SKM-1 (cell line): ENCODE data around the gene BPI.
"Not testable (repeated sequence)": the region's sequence is repeated elsewhere in the genome, so short reads cannot be mapped to it uniquely, and the experiment has no call there.

Source experiments
- DNase-seq: peaks from one replicate; lab custom pipeline; 2025; ENCODE audit not compliant: unreplicated experiment; lab: John Stamatoyannopoulos, UW

BPI gene

GRCh38 chr20:38277691-38278090, 26.3 kb upstream of the BPI start:
- no peak for DNase-seq

DNA sequence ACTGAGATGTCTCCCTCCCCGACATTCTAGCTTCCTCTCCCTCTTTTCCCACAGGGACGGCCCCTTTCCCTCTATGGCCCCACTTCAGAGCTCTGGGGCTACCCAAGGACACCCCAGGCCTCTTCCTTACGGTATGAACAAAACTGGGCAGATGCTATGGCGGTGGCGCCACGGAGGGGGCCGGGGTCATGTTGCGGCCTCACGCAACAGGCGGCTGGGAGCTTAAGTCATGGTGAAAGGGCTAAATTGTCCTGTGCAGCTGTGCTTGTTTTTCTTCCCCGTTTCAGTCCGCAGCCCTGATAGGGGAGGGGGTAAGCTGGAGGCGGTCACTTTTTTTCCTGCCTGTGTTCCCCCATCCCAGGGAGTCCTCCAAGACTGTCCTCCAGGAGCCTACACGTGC, 25.8 kb upstream of the BPI start:
- no peak for DNase-seq

DNA sequence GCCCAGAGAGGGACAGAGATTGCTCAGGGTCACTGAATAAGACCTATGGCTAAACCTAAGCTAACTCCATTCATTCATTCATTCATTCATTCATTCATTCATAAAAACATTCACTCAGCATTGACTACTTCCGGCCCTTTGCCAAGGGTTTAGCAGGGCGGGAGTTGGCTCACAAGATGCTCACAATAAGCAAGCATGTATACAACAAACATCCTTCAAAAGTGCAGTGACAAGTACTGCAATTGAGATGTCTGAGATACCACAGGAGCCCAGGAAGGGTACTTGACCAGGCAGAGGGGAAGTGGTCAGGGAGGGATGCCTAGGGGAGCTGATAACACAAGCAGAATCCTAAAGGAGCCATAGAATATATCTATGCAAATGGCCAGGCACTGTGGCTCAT, 25.2 kb upstream of the BPI start:
- no peak for DNase-seq

DNA sequence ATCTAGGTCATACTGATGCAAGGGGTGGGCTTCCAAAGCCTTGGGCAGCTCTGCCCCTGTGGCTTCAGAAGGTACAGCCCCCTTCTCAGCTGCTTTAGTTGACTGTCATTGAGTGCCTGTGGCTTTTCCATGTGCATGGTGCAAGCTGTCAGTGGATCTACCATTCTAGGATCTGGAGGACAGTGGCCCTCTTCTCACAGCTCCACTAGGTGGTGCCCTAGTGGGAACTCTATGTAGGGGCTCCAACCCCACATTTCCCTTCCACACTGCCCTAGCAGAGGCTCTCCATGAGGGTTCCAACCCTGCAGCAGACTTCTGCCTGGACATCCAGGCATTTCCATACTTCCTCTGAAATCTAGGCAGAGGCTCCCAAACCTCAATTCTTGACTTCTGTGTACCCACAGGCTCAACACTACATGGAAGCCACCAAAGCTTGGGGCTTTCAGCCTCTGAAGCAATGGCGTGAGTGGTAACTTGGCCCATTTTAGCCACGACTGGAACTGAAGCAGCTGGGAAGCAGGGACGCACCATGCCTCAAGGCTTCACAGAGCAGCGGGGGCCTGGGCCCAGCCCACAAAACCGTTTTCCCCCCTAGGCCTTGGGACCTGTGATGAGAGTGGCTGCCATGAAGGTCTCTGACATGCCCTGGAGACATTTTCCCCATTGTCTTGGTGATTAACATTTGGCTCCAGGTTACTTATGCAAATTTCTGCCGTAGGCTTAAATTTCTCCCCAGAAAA, 22.6 kb upstream of the BPI start:
- not testable (repeated sequence) for DNase-seq

- no peak for DNase-seq
These were observed 20.7 kb upstream of the BPI start for GRCh38 chr20:38283236-38283635.

GRCh38 chr20:38284066-38284650, 19.8 kb upstream of the BPI start:
- not testable (repeated sequence) for DNase-seq

DNA sequence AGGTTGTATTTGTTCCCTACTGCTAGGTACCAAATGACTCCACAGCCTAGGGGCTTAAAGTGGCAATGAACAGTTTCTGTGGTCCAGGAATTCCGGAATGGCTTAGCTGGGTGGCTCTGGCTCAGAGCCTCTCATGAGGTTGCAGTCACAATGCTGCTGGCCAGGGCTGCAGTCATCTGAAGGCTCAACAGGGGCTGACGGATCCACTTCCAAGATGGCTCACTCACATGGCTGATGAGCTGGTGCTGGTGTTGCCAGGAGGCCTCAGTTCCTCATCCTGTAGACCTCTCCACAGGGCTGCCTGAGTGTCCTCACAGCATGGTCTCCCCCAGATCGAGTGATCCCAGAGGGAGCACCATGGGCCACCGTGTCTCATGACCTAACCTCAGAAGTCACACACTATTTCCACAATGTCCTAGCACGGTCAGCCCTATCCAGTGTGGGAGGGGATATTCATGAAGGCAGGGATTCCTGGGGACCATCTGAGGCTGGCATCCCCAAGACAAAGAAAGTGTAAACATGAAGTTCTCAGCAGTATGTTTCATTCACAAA, 19.0 kb upstream of the BPI start:
- no peak for DNase-seq

- no peak for DNase-seq
These were observed 17.1 kb upstream of the BPI start for GRCh38 chr20:38286586-38287531.

DNA sequence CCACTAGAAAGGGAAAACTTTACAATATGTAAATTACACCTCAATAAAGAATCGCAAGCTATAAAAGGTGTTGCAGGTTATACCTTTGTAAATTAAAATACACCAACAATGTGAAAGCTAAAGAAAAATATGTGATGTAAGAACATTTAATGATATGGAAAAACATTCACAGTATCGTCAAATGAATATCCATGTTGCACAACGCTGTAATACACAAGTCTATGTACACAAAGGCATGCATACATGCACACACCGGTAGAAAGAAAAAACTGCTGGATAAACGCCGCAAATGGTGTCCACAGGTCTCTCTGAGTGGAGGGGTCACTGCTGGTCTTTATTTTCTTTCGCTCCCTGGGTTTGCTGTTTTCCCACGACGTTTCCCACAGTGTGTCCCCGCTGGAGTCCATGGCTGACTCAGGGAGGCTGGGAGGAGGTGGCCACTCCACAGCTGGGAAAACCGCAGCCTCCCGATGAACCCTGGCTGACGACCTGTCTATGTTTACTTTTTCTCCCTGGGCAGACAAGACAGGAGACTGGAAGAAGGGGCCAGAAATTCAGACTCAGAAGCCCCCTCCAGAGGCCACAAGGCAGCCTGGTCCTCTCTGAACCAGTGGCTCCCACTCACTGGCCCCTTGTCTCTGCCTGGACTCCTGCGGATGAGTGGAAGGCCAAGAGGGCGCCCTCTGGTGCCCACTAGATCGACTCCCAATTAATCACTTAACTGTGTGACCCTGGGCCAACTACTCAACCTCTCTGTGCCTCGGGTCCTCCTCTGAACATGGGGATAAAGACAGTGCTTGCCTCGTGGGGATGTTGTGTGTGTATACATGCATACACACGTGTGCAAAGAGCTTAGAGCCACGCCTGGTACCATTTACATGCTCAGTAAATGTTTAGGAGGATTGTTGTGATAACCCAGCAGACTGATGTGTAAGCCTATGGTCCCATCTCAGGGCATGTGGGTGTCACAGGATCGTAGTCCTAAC, 12.8 kb upstream of the BPI start:
- no peak for DNase-seq

GRCh38 chr20:38291966-38292365, 12.0 kb upstream of the BPI start:
- peak; percentile 53 for DNase-seq

GRCh38 chr20:38293491-38294065, 10.4 kb upstream of the BPI start:
- DNase-seq, result no peak

DNA sequence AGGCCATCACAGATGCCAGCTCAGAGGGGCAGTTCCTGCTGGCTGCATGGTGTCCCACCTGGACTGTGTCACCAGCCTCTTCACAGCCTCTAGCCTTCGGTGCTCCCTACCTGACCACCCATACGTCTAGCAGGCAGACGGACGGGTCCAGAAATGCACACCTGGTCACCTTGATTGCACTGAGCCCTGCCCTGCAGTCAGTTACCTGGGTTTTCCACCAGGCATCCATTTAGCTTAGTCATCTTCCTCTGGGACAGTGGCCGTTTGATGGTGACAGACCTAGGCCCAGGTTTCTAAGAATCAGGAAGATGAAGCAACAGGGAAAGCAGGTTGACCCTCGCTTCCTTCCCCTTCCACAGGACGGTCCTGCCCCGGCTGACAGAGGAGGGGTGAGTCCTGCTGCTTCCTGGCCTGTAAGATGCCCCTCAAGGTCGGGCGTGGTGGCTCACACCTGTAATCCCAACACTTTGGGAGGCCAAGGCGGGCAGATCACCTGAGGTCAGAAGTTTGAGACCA, 9.8 kb upstream of the BPI start:
- no peak for DNase-seq

DNA sequence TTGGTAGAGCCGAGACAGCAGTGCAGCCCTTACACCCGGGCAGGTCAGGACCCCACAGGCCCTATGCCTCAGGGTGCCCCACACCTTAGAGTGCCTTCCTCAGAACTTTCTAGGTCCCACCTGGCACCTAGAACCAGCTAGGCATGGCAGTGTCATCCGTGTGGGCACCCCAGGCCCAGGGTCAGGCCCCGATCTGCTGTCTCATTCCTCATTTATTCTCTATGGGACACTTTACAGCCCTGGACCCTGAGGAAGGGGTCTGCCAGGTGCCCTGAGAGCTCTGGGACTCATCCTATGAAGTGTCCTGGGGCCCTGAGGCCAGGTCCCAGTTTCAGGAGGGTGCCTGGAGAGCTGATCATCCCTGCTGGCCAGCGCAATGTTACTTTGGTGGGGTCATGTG, 8.1 kb upstream of the BPI start:
- DNase-seq, result no peak

DNA sequence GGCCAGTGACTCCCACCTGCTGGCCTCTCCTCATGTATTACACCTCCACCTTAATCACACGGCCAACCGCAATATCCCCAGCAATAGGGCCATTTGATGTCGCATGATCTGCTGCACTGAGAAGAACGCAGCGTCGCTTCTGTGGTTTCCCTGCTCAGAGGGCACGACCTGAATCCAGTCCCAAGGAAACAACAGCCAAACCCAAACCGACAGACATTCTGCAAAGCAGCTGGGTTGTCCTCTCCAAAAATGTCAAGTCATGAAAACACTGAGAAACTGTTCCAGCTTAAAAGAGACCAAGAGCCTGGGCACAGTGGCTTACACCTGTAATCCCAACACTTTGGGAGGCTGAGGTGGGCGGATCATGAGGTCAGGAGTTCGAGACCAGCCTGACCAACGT, 7.5 kb upstream of the BPI start:
- DNase-seq, result no peak

DNA sequence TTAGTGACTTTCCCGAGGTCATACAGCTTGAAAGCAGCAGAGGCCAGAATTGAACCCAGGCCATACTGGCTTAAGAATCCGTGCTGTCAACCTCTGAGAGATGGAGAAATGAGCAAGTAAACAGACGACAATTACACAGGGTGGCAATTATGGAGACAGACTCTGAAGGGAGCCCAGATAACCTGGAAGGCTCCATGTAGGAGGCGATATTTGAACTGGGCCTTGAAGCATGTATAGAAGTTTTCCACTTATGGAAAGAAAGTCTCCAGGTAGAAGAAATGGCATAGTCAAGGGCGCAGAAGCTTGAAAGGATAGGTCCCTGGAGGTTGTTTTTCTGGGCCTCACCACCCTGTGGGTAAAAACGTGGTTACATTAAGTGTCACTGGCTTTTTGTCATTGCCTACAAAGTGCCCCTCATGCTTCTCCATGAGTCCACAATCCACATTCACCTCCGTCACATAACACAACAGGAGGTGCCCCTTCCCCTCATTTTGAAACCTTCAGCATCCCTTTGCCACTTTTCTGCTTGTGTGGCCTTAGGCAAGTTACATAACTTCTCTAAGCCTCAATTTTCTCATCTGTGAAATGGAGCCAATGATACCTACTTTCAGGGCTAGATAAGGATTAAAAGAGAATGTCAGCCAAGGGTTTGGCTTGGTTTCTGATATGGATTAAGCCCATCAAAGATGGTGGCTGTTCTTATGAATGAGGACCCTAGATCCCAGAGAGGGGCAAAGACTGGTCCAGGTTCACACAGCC, 5.9 kb upstream of the BPI start:
- DNase-seq, result no peak

GRCh38 chr20:38298768-38299288, 5.1 kb upstream of the BPI start:
- DNase-seq, result peak; percentile 92

GRCh38 chr20:38299963-38300362, 4.0 kb upstream of the BPI start:
- no peak for DNase-seq

DNA sequence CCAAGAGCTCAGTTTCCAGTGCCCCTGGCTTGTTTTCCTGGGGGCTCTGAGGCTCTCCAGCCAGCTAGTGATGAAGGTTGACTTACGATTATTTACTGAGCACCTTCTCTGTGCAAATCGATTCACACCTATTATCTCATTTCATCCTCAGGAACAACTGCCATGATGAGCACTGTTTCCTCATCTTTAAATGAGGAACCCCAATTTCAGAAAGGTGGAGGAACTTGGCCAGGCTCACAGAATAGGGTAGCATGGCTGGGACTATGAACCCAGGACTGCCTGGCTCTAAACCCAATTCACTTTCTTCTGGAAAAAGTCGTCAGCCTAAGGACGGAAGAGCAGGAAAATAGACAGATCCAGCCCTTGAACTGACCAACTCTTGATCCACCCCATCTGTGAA, 3.5 kb upstream of the BPI start:
- DNase-seq, result peak; percentile 36

GRCh38 chr20:38301309-38301708, 2.6 kb upstream of the BPI start:
- DNase-seq, result no peak
